Measurements from ENCODE around the gene ZNF581.

The ZNF581 gene

DNA sequence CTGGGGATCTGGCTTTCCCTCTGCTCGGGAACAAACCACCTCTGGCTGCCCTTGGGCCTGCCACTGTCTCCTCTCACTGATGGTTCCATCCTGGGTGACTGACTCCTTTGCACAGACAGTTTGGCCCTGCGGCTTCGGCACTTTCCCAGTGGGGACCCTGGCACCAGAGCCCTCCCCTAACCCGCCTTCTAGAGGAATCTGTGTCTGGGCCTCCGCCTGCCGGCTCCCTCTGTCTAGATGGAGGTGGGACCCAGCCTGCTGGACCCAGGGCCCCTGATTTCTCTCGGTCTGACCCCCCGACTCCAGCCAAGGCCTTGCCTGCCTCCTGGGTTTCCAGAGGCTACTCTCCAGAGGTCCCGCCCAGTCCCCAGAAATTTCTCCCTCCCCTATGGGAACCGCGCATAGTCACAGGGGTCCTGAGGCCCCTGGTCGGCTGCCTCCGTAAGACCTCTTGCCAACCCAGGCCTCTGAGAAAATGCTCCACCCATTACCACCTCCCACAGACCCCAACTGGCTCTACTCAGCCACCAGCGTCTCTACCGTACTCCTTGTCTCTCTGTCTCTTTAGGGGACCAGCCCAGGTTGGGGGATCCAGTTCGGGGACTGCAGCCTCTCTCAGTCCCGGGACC lies 7.3 kb downstream of the ZNF581 start:
- no peak for DNase-seq

DNA sequence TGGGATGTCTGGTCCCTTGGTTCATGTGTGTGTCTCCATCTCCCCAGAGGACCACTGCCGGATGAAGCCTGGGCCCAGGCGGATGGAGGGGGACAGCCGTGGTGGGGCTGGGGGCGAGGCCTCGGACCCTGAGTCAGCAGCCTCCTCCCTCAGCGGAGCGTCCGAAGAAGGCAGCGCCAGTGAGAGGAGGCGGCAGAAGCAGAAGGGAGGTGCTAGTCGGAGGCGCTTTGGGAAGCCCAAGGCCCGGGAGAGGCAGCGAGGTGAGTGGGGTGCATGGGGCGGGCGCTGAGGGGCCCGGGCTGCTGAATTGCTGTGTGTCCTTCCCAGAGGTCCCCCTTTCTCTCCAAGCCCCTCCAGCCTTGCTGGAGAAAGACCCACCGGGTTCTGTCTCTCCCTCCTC lies 7.8 kb downstream of the ZNF581 start:
- no peak for DNase-seq

DNA sequence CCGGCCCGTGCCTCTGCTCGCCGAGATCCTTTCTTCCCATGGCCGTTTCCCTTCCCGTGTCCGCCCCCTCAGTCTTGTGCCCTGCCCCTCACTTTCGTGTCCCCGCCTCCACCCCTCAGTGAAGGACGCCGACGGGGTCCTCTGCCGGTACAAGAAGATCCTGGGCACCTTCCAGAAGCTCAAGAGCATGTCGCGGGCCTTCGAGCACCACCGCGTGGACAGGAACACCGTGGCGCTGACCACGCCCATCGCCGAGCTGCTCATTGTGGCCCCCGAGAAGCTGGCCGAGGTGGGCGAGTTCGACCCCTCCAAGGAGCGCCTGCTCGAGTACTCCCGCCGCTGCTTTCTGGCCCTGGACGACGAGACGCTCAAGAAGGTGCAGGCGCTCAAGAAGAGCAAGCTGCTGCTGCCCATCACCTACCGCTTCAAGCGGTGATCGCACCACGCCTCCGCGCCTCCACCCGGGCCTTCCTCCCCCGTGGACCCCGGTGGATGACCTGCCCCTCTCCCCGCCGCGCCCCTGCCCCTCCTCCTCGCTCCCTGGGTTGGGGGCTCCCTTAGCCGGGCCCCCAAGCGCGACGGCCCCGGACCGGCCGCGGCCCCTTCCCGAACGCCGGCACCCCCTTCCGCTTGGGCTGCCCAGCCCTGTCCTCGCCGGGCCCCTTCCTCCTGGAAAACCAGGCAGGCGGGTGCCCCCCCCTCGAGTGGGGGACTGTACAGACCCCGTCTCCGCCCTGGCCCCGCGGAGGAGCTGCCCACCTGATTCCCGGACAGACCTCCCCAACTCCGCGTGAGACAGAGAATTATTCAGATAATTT lies 9.1 kb downstream of the ZNF581 start:
- no peak for DNase-seq

DNA sequence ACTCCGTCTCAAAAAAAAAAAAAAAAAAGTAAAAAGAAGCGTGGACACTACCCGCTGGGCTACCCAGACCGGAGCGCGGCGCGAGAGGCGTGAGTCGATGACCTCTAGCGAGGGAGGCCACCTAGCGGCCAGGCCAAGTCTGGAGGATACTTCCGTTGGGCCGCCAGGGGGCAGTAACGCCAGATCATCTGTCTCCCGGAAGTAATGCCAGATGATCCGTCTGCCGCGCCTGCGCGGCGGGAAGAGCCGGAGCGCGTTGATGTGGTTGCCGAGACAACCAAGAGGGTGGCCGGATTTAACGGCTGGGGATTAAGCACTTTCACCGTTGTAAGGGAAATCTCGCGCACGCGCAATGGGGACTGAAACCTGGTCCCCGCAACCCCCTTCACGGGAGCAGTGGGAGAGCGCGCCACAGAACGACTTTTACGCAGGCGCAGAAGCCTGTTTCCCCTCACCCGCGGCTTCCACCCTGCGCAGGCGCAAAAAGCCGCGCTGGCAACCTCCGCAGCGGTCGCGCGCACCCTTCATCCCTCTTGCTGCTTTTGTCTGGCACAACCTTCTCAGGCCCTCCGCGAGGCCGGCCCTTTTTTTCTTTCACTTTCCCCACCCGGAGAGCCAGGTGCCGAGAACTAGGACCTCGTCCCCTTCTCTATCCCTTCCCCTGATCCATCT lies 10.3 kb downstream of the ZNF581 start:
- DNase-seq = peak; percentile 99

DNA sequence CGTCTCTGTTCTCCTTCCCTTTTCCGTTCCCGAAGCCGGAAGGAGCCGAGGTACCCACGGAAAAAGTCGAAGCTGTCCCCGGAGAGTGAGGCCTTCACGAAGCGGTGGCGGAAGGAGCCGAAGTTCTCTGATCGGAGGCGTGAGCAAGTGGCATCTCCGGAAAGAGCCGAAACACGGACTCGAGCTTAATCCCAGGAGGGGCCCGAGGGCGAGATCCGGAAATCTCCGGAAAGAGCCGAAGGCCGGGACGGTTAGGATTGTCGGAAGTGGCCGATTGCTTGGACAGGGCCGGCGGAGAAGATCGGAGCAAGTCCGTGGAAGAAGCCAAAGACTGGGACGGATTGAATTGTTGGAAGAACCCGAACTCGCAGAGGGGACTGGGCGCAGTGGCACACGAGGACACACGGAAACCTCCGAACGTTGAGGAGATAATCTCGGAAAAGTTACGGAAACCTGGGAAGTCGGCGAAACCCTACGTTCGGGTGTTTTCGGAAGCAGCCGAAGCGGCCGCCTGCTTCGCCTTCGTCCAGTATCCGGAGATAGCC lies 10.9 kb downstream of the ZNF581 start:
- DNase-seq = peak; percentile 100

DNA sequence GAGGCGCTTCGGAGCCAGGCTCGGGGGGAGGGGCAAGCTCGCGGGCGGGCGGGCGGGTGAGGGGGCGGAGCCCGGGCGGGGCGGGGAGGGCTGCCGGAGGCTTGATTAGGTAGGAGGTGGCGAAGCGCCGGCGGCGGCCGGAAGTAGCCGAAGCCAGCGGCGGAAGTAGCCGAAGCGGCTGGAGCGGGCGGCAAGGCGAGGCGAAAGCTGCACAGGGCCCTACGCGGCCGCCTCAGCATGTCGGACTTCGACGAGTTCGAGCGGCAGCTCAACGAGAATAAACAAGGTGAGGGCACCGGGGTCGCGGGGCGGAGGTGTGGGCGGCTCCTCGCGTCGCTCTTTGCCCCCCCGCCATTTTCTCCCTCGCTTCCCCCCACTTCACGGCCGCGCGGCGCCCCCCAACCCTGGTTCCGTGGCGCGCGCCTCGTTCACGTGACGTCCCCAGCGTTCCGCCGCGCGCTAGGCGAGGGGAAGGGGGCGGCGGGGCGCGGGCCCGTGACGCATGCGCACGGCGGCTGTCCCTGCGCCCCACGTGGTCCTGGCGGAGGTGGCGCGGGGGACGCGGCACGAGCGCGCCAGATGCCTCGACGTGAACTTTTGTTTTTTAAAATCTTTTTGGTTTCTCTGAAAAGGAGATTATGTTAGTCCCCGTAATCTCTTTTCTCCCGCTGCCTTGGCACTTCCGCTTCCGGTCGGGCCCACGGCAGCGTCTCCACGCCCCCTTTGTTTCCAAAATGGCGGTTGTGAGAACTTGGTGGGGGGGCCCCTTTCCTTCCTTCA lies 11.6 kb downstream of the ZNF581 start, which contains the start of gene U2AF2:
Gene U2AF2, plus strand, starts transcription at position 168 of the 780 bp plus-strand sequence. Its CDS starts 70 bp downstream, at position 238.
- peak; percentile 97 for DNase-seq

DNA sequence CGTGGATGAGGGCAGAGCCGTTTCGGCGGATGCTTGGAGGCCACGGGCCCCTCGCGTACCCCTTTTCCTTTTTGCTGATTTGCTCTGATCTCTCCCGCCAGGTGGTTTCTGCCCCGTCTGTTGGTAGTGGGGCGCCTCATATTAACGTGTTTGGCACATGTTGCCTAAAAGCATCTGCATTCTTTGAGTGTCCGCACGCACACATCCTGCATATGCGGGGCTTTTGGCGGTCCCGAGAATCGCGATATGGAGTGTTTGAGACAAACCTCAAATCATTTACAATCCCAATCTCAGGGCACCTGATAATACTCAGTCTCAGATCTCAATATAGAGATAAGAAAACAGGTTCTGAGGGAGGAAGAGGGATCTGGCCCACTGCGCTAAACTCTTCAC lies 12.2 kb downstream of the ZNF581 start:
- no peak for DNase-seq

DNA sequence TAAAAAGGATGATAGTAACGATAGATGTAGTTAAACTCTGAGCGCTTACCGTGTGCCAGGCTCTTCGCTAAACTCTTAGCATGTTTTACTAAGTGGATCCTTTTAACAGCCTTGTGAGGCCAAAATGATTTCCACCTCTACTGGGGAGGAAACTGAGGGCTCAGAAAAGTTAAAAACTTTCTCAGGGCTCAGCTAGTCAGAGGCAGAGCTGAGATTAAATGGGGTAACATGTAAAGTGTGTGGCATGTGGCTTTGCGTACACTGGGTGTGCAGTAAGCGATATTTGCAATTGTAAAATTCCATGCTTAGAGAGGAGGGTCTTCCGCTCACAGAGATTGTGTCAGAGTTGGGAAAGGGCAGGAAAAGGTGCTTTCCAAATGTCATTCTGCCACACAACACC lies 13.1 kb downstream of the ZNF581 start:
- no peak for DNase-seq

DNA sequence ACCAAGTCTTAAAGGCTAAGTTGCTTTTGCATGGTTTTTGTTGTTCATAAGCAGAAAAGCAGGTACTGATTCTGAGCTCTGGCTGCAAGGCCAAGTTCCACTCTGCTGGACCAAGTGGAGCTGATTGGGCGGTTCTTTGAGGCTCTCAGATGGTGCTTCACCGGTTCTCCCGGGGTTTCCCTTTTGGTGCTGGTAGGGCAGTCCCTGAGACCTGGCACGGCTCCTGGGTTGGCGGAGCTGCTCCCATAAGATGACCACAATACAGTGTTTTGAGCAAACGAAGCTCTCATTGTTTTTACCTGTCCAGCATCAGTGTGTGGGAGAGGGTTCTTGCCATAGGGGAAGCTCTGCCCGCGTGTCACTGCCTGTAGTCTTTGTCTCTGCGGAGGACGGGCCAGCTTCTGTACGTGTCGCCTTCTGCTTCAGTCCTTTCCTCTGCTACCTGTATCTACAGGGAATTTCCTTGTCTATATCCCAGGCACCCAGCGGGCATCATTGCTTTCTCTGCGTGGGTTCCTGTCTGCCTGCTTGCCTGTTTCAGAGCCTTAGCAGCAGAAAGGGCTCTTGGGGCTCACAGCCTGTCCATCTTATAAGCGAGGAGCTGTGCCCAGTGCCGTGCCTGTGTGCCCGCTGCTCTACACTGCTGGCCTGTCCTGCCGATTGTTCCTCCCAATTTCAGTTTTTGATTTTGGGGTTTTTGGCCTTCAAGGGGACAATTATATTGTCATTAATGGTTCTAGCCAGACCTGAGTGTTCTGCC lies 13.7 kb downstream of the ZNF581 start:
- no peak for DNase-seq

DNA sequence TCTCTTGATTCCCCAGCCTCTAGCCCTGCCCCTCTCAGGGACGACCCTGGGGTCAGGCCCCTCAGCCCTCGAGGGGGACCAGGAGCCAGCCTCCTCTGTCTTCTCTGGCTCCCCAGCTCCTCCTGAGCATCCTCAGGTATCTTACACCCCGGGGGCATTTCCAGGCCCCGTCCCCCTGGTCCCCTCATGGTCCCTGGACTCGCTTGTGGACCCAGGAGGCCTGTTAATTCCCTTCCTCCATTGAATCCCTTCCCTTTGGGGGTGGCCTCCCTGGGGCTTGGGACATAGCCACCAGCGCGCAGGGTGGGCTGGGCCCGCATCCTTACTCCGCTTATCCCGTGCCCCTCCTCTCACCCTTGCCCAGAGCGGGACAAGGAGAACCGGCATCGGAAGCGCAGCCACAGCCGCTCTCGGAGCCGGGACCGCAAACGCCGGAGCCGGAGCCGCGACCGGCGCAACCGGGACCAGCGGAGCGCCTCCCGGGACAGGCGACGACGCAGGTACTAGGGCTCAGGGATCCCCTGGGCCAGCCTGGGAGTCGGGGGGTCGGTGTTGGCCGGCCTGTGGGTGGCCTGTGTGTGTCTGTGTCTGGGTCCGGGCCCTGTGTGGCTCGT lies 15.5 kb downstream of the ZNF581 start:
- no peak for DNase-seq

DNA sequence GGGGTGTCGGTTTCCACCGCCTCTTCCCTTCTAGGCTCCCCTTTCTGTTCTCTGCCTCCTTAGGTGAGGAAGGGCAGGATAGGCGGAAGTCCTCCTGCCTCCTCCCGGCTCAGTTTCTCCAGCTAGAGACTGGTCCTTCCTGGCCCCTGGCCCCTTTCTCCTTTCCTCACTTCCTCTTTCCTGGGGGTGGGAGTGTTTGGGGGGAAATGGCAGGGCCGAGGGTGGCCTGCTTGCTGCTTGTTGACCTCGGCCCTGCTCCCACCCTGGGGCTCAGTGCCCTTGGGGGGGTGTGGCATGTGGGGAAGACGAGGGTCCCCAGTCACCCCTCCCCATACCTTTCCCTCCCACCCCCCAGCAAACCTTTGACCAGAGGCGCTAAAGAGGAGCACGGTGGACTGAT lies 16.4 kb downstream of the ZNF581 start:
- DNase-seq = no peak

DNA sequence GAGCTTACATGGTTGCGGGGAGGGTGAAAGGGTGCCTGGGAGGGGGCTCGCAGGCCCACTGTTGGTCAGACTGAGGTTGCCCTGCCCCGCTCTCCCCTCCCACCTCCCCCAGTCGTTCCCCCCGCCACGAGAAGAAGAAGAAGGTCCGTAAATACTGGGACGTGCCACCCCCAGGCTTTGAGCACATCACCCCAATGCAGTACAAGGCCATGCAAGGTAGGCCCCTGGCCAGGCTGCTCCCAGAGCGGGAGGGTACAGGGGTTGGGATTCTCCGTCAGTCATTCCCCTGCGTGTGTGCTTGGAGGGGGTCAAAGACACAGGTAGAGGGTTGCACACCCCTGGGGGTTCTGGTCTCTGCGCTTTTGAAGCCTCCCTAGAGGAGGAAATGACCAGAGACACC lies 17.0 kb downstream of the ZNF581 start:
- no peak for DNase-seq

DNA sequence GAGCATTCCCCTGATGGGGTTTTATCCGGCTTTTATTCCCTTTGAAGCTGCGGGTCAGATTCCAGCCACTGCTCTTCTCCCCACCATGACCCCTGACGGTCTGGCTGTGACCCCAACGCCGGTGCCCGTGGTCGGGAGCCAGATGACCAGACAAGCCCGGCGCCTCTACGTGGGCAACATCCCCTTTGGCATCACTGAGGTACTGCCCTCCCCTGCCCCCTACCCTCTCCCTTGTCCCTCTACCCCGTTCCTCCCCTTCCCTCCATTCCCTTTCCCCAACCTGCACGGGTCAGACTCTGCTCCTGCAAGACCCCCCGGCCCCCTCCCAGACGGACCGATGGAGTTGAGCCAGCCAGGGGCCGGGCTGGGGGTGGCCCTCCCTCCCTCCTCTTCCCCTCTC lies 17.5 kb downstream of the ZNF581 start:
- DNase-seq = no peak

DNA sequence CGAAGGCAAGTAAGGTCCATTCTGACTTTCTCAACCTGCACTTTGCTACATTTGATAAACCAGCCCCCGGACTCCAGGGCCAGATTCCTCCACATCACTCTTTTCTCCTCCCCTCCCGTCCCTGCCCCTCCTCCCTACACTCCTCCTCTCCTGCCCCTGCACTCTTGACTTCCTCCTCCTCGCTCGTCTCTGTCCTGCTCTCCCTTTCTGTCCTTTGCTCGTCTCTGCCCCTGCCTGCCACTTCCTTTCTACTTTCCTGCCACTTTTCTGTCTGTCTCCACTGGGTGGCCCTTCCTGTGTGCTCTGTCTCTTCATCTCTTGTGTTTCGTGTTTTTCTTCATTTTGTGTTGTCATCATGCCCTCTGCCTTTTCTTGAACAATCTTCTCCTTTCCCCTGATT lies 18.4 kb downstream of the ZNF581 start:
- DNase-seq = no peak

DNA sequence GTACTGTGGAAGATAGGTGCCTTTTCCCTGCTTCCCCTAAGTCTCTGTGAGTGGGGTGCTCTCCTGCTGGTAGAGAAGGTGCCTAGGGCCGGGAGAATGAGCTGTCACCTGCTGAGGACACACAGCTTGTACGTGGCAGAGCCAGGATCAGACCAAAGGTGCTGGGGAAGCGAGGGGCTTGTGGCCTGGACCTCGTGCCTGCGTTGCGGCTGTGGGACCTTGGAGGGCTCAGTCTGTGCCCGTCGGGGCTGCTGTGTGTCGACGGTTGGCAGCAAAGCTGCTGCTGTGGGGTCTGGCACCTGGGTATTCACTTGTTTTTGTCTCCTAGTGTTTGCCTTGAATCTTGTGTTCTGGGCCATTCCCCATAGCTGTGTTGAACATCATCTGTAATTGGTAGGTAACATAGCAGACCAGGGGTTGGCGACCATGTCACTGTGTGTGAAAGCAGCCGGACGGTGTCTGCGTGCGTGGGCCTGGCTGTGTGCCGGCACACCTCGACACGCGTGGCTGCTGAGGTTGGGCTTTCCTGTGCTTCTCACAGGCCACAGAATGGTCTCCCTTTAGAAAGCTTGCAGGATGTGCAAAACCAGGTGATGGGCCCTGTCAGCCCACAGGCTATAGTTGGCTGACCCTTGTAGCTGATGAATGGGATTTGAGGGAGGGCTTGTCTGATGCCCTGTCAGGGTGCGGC lies 20.5 kb downstream of the ZNF581 start:
- no peak for DNase-seq

DNA sequence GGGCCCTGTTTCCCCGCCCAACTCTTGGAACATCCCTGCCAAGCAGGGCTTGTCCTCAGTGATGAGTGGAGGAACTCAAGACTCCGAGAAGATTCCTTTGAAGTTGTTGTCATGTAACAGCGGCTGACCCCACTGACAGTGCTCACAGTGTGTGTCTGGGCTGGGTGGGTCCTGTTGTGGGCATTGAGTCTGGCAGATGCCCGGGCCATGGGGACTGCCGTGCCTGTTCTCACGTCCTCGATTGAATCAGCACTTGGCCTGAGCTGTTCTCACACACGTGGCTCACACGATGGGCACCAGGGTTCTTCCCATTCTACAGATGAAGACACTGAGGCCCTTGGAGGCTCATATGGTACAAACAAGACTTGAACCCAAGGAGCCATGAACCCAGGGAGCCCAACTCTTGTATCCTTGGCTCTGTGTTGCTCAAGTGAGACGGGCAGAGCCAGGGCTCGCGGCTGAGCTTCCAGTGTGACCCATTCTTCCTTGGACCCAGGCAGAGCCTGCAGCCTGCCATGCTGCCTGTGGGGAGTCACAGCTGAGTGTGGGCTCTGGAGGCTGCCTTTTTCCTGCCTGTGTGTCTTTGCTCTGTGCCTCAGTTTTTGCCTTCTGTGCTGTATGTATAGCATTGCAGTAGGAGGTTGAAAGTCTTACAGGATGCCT lies 23.0 kb downstream of the ZNF581 start:
- no peak for DNase-seq

DNA sequence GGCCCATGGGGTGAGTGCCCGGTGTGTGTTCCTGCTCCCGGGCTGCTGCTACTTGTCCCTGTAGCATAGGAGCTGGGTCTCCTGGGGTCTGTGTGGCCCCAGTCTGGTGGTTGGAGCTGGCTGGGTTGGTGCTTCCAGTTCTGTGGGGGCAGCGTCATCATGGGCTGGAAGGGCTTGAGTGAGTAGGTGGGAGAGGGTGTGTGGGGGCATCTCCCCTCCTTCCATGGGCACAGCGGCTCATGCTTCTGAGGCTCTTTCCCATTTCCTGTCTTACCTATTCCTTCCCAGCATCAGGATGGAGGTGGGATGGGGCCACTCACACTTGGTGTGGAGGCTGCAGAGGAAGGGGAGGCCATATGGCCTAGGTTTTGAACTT lies 23.5 kb downstream of the ZNF581 start:
- DNase-seq = no peak

DNA sequence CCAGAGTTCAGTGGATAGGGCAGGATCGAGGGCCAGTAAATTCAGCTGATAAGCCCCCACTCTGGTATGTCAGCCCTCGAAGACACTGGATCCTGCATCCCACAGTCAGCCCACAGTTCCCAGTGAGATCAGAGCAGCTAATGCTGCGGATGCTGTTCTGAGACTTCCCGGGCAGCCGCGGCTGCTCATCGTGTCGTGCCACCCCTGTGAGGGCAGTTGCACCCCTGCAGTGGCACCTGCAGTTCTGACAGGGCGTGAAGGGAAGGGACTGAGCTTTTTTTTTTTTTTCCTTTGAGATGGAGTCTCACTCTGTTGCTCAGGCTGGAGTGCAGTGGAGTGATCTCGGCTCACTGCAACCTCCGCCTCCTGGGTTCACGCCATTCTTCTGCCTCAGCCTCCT lies 24.1 kb downstream of the ZNF581 start:
- no peak for DNase-seq

DNA sequence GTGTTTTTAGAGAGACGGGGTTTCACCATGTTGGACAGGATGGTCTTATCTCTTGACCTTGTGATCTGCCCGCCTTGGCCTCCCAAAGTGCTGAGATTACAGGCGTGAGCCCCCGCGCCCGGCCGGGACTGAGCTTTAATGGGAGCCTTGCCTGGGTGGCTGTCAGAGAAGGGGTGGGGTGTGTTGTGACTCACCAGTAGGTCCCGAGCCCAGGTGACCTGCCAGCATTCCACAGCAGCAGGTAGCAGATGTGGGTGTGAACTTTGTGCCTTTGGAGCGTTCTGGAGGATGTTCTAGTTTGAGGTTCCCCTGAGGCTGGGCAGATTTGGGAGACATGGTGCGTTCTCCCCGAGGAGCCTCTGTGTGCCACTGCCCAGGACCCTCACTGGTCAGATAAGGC lies 24.5 kb downstream of the ZNF581 start:
- no peak for DNase-seq

DNA sequence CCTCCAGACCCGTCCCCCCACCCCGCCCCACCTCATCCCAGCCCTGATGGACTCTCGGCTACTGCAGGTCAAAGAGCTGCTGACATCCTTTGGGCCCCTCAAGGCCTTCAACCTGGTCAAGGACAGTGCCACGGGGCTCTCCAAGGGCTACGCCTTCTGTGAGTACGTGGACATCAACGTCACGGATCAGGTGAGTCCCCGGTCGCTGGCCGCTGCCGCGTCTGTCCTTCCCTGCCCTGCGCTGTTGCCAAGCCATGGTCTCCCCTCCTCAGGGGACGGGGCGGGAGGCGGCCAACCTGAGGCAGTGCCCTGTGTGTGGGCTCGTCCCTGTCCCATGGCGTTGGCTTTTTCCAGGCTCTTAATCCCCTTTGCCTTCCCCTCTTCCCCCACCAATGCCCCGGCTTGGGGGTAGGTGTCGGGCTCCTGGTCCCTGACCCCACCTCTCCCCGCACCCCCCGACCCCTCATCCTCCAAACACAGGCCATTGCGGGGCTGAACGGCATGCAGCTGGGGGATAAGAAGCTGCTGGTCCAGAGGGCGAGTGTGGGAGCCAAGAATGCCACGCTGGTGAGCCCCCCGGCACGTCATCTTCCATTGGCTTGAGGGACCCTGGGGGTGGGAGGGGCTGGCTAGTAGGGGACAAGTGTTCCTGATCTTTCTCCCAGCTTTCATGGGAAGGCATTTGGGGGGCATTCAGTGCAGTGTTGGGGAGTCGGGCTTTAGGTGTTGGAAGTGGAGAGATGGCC lies 25.3 kb downstream of the ZNF581 start:
- DNase-seq = no peak
